GM21576 (cell line): ENCODE results near the gene TPCN1.

Experiments used
- ATAC-seq: cut with Tn5 transposase; IDR thresholded peaks from one replicate; pipeline ENCODE4 v1.9.1; 2021; ENCODE audit warnings: mild to moderate bottlenecking, moderate library complexity; ENCODE audit not compliant: unreplicated experiment

The TPCN1 gene

DNA sequence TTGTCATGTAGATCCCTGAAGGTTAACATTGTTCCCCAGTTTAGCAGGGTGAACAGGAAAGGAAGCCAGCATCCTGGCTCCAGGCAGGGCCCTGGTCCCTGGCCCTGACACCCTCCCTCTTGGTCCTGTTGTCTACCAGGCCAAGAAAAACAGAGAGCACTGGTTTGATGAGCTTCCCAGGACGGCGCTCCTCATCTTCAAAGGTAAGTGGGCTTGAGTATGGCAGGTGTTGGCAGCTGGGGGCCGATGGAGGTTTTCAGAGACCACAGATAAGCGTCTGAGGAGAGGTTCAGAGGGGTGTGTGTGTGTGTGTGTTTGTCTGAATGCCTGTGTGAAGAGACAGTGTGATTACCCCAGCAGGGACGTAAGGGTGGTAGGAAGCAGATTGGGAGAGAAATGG lies 57.4 kb downstream of the TPCN1 start:
- no peak for ATAC-seq

DNA sequence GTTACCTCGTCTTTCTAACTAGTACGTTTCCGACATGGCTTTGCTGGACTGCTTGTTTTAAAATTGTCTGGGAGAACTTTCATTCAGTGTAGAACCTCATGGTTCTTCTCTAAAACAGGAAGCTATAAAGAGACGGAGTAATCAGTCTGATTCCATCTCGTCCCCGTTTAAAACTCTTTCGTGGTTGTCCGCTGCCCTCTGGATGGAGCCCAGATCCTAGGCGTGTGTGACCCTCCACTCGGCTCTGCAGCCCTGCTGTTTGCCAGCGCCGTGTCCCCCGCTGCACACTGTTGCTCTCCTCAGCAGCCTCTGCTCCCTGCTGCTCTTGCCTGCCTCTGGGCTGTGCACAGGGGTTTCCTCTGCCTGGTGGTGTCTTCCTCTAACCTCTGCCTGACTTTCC lies 63.5 kb downstream of the TPCN1 start:
- no peak for ATAC-seq

DNA sequence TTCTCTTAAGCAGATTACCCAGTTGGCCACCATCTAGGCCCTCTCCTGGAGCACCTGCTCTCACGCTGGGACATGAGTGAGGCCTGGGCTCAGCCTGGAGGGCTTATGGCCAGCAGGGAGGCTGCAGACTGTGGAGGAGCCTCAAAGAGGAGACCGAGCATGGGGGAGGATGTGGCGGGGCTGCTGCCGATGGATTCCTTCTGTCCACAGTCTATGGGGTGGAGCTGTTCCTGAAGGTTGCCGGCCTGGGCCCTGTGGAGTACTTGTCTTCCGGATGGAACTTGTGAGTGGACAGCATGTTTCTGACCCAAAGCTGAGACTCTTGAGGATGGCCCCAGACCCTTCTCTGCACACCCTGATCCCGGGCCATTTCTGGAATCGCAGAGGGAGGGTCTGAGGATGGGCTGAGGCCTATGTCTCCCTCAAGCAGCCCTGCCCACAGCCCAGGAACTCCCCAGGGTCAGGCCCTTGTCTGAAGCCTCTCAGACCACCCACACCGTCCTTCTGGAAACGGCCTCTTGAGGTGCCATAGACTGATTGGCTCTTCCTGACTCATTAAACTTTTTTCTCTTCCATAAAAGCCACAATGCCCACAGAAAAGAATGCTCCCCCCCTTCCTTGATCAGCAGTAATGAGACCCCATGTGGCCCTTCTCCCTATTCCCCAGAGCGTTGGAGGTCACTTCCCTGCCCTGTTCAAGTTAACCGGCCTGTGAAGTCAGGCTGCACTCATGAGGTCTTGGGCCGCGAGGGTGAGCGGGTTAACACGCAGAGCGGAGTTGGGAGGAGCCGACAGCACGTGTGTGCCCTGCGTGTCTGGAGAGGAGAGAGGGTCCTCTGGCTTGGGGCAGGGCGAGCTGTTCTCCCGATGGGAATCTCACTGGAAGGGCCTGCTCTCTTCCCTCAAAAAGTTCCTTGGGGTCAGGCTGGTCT lies 64.7 kb downstream of the TPCN1 start:
- no peak for ATAC-seq

DNA sequence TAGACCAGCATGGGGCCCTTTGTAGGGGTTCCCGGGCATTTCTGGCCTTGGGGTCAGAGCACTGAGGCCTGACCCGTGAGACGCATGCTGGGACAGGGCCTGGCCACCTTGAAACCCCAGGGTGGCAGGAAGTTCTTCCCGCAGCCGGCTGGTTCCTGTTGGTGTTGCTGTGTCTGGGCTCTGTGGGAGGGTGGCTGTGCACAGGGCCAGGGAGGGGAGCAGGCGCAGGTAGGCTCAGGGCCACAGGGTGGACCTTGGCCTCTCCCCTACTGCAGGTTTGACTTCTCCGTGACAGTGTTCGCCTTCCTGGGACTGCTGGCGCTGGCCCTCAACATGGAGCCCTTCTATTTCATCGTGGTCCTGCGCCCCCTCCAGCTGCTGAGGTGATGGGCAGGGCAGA lies 65.4 kb downstream of the TPCN1 start:
- no peak for ATAC-seq

DNA sequence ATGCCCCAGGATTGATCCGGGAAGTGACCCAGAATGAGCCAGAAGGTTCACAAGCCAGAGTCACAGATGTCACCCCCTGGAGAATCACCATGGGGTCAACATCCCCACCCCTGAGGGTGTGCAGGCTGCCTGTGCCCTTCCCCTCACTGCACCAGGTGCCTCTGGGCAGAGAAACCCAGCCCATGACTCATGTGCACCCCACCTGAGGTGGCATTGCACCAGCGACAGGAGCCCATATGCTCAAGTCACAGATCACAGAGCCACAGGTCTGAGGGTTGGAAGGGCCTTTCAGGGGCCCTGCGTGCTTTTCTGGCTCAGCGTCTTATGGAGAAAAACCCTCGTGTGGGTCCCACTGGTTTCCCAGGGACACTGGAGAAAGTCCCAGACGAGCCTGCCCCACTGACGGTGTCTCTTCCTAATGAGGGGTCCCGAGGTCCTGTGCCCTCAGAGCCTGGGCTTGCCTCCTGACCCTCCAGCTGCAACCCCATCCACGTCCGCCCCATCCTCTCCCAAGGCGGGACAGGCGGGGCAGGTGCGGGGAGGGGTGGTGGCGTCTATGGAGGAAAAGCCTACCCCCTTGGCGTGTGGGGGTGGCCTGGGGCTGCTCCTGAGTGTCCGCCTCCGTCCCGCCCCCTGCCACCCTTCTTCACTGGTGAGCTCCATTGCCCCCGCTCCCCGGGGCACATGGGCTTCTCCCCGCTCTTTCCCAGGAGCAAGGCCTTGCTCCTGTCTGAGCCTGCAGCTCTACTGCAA lies 66.1 kb downstream of the TPCN1 start:
- no peak for ATAC-seq

DNA sequence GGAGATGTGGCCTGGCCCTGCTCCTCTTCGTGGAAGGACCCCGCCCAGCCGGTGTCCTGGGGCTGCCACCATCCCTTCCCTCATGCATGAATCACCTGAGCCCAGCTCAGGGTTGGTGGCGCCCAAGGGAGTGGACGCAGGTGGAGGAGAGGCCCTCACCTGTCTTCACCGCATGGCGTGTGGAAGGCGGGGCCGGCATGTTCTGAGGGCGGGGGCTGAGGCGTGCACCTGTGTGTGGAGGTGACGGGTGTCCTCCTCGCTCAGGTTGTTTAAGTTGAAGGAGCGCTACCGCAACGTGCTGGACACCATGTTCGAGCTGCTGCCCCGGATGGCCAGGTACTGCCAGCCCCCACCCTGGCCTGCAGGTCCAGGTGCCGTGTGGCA lies 66.6 kb downstream of the TPCN1 start:
- no peak for ATAC-seq

DNA sequence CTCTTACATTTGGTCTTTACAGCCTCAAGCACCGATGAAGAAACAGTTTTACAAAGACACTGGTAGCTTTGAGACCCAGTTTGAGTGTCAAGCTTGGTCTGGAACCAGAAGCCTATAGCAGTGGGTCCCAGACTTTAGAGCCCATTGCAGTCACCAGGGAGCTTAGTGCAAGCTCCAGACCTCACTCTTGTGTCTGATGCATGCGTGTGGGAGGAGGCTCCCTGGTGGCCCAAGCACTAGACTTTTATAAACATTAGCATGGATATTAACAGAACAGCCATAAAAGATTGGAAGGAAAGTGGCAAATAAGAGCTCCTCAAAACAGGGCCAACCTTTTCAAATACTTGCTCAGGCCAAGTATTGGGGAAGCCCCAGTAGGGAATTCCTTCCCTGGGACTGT lies 68.1 kb downstream of the TPCN1 start:
- no peak for ATAC-seq

DNA sequence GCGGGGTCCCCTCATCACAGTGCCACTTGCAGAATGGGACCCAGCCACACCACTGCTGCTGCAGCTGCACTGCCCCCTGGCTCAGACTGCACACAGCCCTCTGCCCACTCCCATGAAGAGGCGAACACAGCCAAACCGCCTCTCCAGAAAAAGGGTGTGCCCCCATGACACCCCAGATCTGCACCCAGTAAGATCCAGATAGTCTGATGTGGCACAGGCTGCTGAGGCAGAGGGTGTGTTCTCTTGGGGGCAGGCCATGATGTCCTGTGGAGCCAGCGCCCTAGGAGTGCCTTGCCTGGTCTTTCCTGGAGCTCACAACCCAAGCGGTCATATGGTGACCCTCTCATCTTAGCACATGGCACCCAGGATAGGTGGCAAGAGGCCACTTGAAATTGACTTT lies 69.2 kb downstream of the TPCN1 start:
- ATAC-seq: no peak

DNA sequence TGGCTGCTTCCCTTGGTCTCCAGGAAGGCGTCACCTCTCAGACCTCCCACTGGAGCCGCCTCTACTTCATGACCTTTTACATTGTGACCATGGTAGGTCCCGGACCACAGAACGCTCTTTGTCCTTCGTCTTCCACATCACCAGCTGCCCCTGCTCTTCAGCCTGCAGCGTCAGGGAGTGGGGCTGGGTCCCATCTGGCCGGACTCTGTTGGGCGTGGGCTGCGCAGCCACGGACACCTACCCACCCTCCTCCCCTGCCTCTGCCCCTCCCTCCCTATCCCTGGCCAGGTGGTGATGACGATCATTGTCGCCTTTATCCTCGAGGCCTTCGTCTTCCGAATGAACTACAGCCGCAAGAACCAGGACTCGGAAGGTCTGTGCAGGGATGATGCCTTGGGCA lies 70.3 kb downstream of the TPCN1 start:
- ATAC-seq: no peak

DNA sequence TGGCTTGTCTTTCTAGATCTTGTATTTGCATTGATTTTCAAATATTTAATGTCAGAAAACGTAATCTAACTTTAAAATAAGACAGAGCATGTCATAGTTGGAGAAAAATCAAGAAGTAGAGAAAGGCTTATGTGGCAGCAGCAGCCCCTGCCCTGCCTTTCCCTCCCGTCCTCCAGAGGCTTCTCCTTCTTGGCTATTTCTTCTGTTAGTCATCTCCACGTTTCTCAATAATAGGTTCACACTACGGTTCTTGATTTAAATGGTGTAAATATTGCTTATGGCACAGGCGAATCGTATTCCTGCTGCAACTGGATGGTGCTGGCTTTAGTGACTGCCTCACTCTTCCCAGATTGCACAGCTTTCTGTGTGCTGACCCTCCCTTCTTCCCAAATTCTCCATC lies 70.8 kb downstream of the TPCN1 start:
- ATAC-seq: no peak

DNA sequence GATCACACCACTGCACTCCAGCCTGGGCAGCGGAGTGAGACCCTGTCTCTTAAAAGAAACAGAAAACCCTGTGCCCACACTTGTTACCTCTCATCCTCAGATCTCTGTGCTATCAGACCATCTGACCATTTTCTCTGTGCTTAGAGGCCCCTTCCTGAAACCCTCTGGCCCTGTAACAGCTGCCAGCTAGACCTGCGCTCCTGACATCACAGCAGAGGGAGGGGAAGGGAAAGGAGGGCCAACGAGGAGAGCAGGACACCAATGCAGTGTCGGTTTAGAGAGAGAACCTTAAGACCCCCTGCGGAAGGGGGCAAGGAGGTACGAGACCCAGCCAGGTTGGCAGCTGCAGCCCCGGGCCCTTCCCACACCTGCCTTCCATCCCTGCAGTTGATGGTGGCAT lies 71.3 kb downstream of the TPCN1 start:
- no peak for ATAC-seq

DNA sequence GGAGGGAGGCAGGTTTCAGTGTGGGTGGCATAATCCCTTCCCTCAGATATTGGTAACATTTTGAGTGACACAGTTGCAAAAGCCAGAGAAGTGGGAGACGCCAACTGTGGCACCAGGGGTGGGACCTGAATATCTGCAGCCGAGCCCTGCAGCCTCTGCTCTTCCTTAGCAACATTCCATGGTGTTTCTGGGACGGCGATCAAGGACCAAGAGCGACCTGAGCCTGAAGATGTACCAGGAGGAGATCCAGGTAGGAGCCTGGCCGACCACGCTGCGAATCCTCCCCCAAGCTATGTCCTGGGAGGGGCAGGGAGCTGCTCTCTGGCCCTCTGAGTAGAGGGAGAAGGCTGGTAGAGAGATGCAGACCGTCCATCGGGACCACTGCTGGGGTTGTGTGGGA lies 71.8 kb downstream of the TPCN1 start:
- no peak for ATAC-seq

DNA sequence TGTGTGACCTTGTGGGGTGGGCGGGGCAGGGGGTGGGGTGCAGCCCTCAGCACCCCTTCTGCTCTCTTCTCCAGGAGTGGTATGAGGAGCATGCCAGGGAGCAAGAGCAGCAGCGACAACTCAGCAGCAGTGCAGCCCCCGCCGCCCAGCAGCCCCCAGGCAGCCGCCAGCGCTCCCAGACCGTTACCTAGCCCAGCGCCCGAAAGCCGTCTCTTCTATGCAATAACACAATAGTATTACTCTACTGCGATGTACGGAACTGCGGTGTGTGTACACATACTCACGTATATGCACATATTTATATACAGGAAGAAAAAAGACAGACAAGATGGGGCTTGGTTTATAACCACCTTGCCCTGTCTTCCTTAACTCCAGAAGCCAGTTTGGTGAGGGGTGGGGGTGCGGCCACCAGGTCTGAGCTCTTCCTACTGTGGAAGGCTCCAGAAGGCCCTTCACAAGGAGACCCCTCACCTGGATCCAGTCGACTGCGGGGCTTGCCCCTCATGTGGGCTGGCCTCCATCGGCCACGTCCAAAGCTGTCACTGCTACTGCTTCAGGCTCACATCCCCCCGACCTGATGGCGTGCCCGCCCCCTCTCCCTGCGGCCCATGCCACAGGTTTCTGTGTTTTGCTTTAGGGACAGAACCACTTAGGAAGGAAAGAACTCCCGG lies 74.8 kb downstream of the TPCN1 start:
- no peak for ATAC-seq

DNA sequence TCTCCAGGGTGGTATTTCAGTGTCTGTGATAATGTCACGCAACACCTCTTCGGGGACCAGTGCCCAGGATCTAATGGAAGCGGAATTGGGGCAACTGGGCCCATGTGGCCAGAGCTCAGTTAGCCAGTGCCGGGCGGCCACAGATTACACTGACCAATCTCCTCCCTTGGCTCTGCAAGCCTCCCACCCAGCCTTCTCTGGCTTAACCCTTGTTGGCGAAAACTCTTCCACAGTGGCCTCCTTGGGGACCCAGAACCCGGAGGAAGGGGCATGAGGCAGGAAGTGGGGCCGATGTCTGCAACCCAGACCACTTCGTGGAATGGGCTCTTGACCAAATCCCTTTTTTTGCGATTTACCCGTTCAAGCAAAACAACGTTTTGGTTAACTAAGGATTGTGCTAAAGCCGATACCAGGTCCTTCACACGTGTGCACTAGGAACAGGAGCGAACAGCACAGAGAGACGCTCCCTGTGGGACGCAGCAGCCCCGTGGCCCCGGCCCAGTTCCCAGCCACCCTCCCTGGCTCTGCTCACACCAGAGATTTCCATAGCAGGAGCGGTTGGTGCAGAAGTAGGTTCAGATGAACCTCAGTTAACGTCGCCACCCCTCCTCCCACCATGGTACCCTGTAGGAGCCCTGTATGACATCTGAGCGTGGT lies 75.4 kb downstream of the TPCN1 start:
- no peak for ATAC-seq

DNA sequence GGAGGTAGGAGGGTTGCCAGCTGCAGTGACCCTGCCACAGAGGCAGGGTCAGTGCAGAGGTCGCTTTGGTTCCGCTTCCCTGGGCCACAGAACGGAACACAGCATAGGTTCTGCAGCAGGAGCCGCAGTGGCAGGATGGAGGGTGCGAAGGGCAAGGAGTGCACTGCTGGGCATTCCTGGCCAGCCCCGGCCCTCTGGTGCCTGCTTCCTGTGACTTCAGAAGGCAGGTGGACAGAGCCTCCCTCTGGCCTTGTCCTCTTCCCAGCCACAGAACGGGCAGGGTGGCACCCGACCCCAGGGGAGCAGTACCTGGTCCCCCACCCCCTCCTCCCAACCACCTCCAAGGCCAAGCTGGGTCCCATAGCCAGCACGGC lies 75.9 kb downstream of the TPCN1 start:
- no peak for ATAC-seq

DNA sequence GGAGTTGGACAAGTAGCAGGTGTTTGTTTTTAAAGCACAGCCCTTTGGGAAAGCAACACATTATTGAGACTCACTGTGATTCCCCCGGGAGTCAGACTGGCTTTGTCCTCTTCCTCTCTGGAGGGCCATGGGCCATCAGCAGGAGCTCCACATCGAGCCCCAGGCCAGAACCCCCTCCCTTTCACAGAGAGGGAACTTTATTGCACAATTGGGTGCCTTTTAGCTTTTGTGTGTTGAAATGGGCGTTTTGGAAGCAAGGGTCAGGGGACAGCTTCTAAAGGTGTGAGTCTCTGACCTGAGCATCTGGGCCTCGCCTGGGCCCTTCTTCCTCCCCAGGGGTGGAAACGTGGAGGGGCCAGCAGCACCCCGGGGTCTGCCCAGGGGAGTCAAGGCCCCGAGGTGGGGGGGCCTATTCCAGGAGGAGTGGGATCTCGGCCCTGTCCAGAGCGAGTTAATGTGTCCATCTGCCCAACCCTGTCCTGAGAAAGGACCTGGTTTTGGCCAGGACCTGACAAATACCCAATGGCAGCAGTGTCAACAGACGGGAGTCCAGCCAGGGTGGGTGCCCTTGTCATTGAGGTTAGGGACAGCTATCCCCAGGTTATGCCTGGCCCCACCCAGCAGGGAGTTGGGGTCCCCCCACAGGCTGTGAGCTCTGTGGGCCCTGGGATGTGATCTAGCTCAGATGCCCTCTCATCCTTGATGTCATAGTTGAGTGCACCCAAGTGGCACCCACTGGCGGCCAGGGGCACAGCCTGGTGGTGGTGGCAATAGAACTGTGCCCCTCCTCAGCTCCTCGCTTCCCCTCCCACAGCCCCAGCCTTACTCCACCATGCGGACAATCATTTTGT lies 76.6 kb downstream of the TPCN1 start:
- ATAC-seq: no peak

DNA sequence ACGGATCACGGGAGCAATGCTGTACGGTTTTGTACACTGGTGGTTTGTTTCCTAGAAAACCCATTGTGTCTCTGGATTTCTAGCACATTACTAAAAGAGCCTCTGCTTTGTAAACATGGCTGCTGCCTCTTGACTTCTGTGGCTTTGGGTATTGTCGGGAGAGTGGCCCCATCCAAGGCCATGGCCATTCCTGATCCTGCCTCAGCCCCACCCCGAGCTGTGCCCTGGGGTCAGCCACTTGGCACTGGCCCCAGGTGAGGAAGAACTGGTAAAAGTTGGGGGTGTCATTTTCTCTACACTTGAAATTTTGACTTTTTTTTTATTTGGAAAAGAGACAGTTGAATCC lies 77.2 kb downstream of the TPCN1 start:
- no peak for ATAC-seq

DNA sequence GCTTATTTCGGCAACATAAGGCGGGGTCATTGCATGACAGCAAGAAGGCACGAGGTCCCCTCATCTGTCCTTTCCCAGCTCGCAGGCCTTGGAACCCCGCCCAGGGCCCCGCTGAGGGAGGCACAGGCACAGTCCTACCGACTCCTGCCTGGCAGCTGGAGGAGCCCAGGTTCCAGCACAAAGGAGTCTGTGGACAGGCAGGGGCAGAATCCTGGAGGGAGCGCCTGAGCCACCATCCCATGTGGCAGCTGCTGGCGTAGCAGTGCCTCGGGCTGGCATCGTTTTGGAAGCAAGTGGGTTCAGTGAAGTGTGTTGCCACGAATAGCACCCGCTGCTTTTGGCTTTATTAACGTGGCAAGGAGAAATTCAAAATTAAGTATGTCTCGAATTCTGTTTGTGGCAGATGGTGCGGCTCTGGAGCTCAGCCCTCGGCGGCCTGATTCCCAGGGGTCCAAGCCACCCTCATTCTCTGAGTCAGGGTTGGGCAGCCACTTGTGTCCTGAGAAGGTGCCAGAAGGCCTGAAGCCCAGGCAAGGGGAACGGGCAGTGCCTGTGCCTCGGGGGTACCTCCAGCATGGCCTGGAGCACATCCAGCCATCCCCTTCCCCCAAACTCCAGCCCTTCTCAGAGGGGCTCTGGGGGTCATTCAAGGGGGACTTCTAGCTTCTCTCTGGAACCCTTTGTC lies 77.7 kb downstream of the TPCN1 start:
- ATAC-seq: no peak

DNA sequence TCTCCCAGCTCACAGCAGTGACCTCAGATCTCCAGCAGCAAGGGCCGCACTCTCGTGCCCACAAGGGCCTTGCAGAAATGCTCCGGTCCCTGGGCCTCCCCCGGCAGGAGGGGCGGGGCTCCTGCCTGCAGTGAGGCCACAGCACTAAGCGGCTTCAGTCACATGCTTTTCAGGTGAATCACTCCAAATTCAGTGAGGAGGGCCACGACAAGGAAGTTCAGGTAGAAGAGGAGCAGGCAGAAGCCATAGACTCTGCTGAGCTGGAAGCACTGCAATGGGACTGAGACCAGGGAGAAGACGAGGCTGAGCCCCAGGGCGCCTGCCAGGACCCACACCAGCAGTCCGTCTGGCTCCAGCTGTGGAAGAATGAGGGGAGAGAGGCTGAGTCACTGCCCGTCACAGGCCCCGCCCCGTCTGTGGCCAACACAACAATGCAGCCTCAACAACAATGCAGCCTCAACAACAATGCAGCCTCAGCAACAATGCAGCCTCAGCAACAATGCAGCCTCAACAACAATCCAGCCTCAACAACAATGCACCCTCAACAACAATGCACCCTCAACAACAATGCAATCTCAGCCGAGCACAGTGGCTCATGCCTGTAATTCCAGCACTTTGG lies 78.5 kb downstream of the TPCN1 start:
- ATAC-seq: no peak
